Liver (tissue), 10 donors: ENCODE data around the gene ZFP92. TPM values are rescaled to one million over a fixed set of nuclear protein-coding genes. Genes with fewer than 3 reads are reported as not detected.

Experiments
- DNase-seq: peaks from one replicate; pipeline ENCODE4 v3.0.0-alpha.2; 2017; ENCODE audit warnings: low spot score
- H3K27ac ChIP-seq, 2 donors: one replicate each; pipeline ENCODE4 v1.7.0; 2013; ENCODE audit warnings: inconsistent platforms in 2 of 2, low read length in 2 of 2, control low read depth in 1 of 2, low read depth in 1 of 2, mild to moderate bottlenecking in 1 of 2
- H3K27me3 ChIP-seq, 4 donors: one replicate each; pipeline versions ENCODE4 v1.6.1 to v1.7.0; 2013; ENCODE audit warnings: low read length in 3 of 4, inconsistent platforms in 1 of 4, mild to moderate bottlenecking in 1 of 4, moderate library complexity in 1 of 4; ENCODE audit not compliant: control insufficient read depth in 4 of 4, insufficient read depth in 4 of 4
- H3K36me3 ChIP-seq, 4 donors: one replicate each; pipeline versions ENCODE4 v1.6.1 to v1.7.0; 2013; ENCODE audit warnings: low read length in 3 of 4, mild to moderate bottlenecking in 3 of 4, low read depth in 1 of 4, moderate library complexity in 1 of 4; ENCODE audit not compliant: control insufficient read depth in 4 of 4, insufficient read depth in 3 of 4
- H3K4me1 ChIP-seq, 4 donors: one replicate each; pipeline versions ENCODE4 v1.6.1 to v1.7.0; 2013; ENCODE audit warnings: low read length in 3 of 4, mild to moderate bottlenecking in 3 of 4, moderate library complexity in 1 of 4; ENCODE audit not compliant: control insufficient read depth in 4 of 4, insufficient read depth in 4 of 4
- H3K4me3 ChIP-seq, 3 donors: one replicate each; pipeline versions ENCODE4 v1.6.1 to v1.7.0; 2013; ENCODE audit warnings: low read length in 3 of 3, control low read depth in 1 of 3, low read depth in 1 of 3, mild to moderate bottlenecking in 1 of 3
- H3K9ac ChIP-seq, 2 donors: one replicate each; pipeline ENCODE4 v1.7.0; 2013; ENCODE audit warnings: low read length in 2 of 2, mild to moderate bottlenecking in 2 of 2, moderate library complexity in 2 of 2, control low read depth in 1 of 2, low read depth in 1 of 2
- H3K9me3 ChIP-seq, 4 donors: one replicate each; pipeline versions ENCODE4 v1.6.1 to v1.7.0; 2013; ENCODE audit warnings: low read length in 3 of 4; ENCODE audit not compliant: control insufficient read depth in 4 of 4
- EGR1 ChIP-seq, 2 donors: IDR thresholded peaks; 2 replicates each; pipeline ENCODE4 v1.6.1; 2016 to 2018; ENCODE audit warnings: antibody characterized with exemption in 2 of 2, low read depth in 2 of 2
- FOXA2 ChIP-seq: IDR thresholded peaks from 2 replicates; pipeline ENCODE4 v1.6.1; 2016; ENCODE audit warnings: antibody characterized with exemption
- JUND ChIP-seq, 2 donors: IDR thresholded peaks; 2 replicates each; pipeline ENCODE4 v1.6.1; 2016; ENCODE audit warnings: antibody characterized with exemption in 2 of 2
- RAD21 ChIP-seq, 2 donors: IDR thresholded peaks; 2 replicates each; pipeline ENCODE4 v1.6.1; 2016; ENCODE audit warnings: antibody characterized with exemption in 2 of 2, mild to moderate bottlenecking in 2 of 2
- RXRA ChIP-seq, 2 donors: IDR thresholded peaks; 2 replicates each; pipeline ENCODE4 v1.6.1; 2017 to 2018; ENCODE audit warnings: antibody characterized with exemption in 2 of 2, mild to moderate bottlenecking in 1 of 2
- WGBS: extraction: QIAGEN DNeasy Blood & Tissue Kit; methylation state at CpG from one replicate; pipeline ENCODE4 v1.1.7; 2013; 5-methylcytosine and 5-hydroxymethylcytosine counted together
- polyA plus RNA-seq, 2 donors: library from polyadenylated mRNA; stranded (reverse) in 1 of 2; unstranded in 1 of 2; fragments of 200-250 nt in 1 of 2; fragments of >200 nt in 1 of 2; fragmentation: Nextera tagmentation in 1 of 2; extraction: Ambion mirVana in 1 of 2; gene quantifications; one replicate each; pipeline versions ENCODE4 v1.2.1 to v1.2.3, GENCODE V29; 2013 to 2015
- small RNA-seq: library from RNA; depleted of rRNA; stranded (forward); fragments of <200 nt; gene quantifications from one replicate; pipeline ENCODE3, GENCODE V24; 2014
- total RNA-seq, 2 donors: library from RNA; depleted of rRNA; stranded (reverse); fragments of >200 nt; gene quantifications; one replicate each; pipeline ENCODE4 v1.2.3, GENCODE V29; 2014
- TF ChIP-seq, protein P1 (sequence below): IDR thresholded peaks from 2 replicates; pipeline ENCODE4 v1.6.1; 2016; ENCODE audit warnings: antibody characterized with exemption
- TF ChIP-seq, protein P2 (sequence below): fragments of 150-350 bp; IDR thresholded peaks from 2 replicates; pipeline ENCODE4 v1.5.1; 2017; ENCODE audit warnings: improper control_type of control experiment, low read depth, low read length; ENCODE audit not compliant: missing input control
- donor health status: healthy.
- donor health status: healthy.
- donor health status: healthy.
- donor health status: healthy.
- donor health status: healthy.

ZFP92 gene
- total and polyA plus RNA-seq, 4 donors = 0.24 to 1.3 (median 0.44) TPM

DNA sequence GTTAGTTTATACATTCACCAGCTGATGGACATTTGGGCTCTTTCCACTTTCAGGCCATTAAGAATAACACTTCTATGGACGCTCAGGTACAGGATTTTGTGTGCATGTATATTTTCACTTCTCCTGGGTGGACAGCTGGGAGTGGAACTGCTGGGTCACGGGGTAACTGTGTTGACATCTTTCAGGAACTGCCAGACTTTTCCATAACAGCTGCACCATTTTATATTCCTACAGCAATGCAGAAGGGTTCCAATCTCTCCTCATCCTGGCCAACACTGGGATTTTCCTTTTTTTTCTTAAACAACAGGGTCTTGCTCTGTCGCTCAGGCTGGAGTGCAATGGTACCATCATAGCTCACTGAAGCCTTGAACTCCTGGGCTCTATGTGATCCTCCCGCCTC is 47.2 kb downstream of the ZFP92 start:
- TF ChIP-seq JUND (IDR thresholded peaks at IDR 0.05) (no peak), EGR1 (IDR thresholded peaks at IDR 0.05; ENCODE audit: low read depth in 2 of 2) (no peak)
- Histone ChIP-seq H3K27me3 (no peaks in the 10 kb centered on the region), H3K9me3 (no peaks in the 10 kb centered on the region), H3K4me1 (no peaks in the 10 kb centered on the region), H3K4me3 (no peak overlapping the region), H3K9ac (no peak overlapping the region), H3K27ac (no peak overlapping the region), H3K36me3 (peaks cover 0 to 6% (median 3%) of the 10 kb centered on the region in 4 donors)
- WGBS = 93% methylated on average over 4 of the region's 4 CpGs
- DNase-seq = no peak

DNA sequence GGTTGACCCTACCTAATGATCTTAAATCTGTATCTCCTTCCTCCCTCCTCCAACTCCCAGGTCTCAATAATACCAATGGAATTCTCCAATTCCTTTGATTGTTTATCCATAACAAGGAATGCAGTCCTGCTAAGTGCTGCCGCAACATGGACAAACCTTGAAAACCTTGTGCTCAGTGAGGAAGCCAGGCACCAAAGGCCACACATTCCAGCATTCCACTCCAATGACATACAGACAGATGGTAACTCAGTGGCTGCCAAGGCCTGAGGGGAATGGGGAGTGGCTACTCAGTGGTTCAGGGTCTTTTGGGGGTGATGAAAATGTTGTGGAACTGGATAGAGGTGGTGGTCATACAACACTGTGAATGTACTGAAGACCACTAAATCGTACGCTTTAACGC is 48.7 kb downstream of the ZFP92 start:
- H3K9me3 ChIP-seq = no peaks in the 10 kb centered on the region
- 94% methylated on average over 4 of the region's 4 CpGs for WGBS
- H3K9ac ChIP-seq = no peak overlapping the region
- no peak overlapping the region for H3K4me3 ChIP-seq
- H3K27ac ChIP-seq = no peak overlapping the region
- TF ChIP-seq, protein P1, sequence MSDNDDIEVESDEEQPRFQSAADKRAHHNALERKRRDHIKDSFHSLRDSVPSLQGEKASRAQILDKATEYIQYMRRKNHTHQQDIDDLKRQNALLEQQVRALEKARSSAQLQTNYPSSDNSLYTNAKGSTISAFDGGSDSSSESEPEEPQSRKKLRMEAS = no peak
- TF ChIP-seq RXRA (IDR thresholded peaks at IDR 0.05) = no peak
- no peaks in the 10 kb centered on the region for H3K27me3 ChIP-seq
- H3K4me1 ChIP-seq = no peaks in the 10 kb centered on the region
- H3K36me3 ChIP-seq = peaks cover under 1 to 7% (median 5%) of the 10 kb centered on the region in 4 donors
- DNase-seq = no peak

DNA sequence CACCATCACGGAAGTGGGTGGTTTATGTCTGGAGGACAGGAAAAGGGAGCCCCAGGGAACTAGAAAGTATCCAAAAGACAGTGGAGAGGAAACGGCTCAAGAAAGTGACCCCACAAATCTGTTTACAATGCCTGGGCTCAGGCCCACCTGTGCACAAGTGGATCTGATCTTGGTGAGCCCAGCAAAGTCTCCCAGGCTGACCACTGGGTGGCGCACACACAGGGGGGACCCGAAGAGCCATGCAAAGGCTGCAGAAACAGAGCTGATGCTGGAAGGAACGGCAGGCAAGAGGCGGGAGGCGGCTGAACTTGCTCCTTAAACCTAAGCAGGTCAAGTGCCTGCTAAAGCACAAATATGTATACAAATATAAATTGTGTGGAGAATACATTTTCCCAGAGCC is 49.6 kb downstream of the ZFP92 start:
- peaks cover 0 to 6% (median 4%) of the 10 kb centered on the region in 4 donors for H3K36me3 ChIP-seq
- H3K9me3 ChIP-seq = no peaks in the 10 kb centered on the region
- WGBS = 59% methylated on average over 7 of the region's 7 CpGs
- TF ChIP-seq, protein P2, sequence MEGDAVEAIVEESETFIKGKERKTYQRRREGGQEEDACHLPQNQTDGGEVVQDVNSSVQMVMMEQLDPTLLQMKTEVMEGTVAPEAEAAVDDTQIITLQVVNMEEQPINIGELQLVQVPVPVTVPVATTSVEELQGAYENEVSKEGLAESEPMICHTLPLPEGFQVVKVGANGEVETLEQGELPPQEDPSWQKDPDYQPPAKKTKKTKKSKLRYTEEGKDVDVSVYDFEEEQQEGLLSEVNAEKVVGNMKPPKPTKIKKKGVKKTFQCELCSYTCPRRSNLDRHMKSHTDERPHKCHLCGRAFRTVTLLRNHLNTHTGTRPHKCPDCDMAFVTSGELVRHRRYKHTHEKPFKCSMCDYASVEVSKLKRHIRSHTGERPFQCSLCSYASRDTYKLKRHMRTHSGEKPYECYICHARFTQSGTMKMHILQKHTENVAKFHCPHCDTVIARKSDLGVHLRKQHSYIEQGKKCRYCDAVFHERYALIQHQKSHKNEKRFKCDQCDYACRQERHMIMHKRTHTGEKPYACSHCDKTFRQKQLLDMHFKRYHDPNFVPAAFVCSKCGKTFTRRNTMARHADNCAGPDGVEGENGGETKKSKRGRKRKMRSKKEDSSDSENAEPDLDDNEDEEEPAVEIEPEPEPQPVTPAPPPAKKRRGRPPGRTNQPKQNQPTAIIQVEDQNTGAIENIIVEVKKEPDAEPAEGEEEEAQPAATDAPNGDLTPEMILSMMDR = peak; percentile 51
- TF ChIP-seq FOXA2 = no peak
- peak; percentile 53 to 75 for TF ChIP-seq RAD21 (IDR thresholded peaks at IDR 0.05)
- TF ChIP-seq EGR1 (IDR thresholded peaks at IDR 0.05; ENCODE audit: low read depth in 2 of 2) = no peak
- no peak overlapping the region for H3K9ac ChIP-seq
- no peak overlapping the region for H3K4me3 ChIP-seq
- no peak overlapping the region for H3K27ac ChIP-seq
- DNase-seq = peak; percentile 43
- no peaks in the 10 kb centered on the region for H3K27me3 ChIP-seq
- no peaks in the 10 kb centered on the region for H3K4me1 ChIP-seq

Small RNA genes lying within 50 kb of the gene (small RNA-seq; reads per million reads assigned to genes)
- not detected for gene RN7SL667P

Other genes starting within 250 kb of the ZFP92 start
- gene MAGEA1, start 232.2 kb upstream of the ZFP92 start, total RNA-seq = not detected
- not detected for gene MAGEA1, start 232.2 kb upstream of the ZFP92 start, polyA plus RNA-seq
- not detected for gene PNMA6F, start 89.7 kb upstream of the ZFP92 start, total RNA-seq
- not detected for gene PNMA6F, start 89.7 kb upstream of the ZFP92 start, polyA plus RNA-seq
- gene ZNF275, start 77.3 kb upstream of the ZFP92 start, total RNA-seq = 10 to 100 TPM in 1 of 2 donors, 1 to 10 TPM in 1; 9.9 to 13.9 TPM
- 1 to 10 TPM; 6.2 to 7.3 TPM for gene ZNF275, start 77.3 kb upstream of the ZFP92 start, polyA plus RNA-seq
- not detected for gene PNMA6E, start 10.1 kb upstream of the ZFP92 start, total RNA-seq
- not detected for gene PNMA6E, start 10.1 kb upstream of the ZFP92 start, polyA plus RNA-seq
- 1 to 10 TPM; 1.2 to 1.3 TPM for gene TREX2, start 34.6 kb downstream of the ZFP92 start, total RNA-seq
- gene TREX2, start 34.6 kb downstream of the ZFP92 start, polyA plus RNA-seq = under 1 TPM in 1 of 2 donors, not detected in 1; 0.13 TPM
- 1 to 10 TPM; 7.0 to 7.2 TPM for gene HAUS7, start 59.1 kb downstream of the ZFP92 start, total RNA-seq
- 1 to 10 TPM; 8.4 to 8.9 TPM for gene HAUS7, start 59.1 kb downstream of the ZFP92 start, polyA plus RNA-seq
- 10 to 100 TPM; 11.7 to 30.7 TPM for gene BGN, start 83.5 kb downstream of the ZFP92 start, total RNA-seq
- 100 to 1,000 TPM in 1 of 2 donors, 10 to 100 TPM in 1; 58.8 to 131 TPM for gene BGN, start 83.5 kb downstream of the ZFP92 start, polyA plus RNA-seq
- not detected for gene ATP2B3, start 106.2 kb downstream of the ZFP92 start, total RNA-seq
- not detected for gene ATP2B3, start 106.2 kb downstream of the ZFP92 start, polyA plus RNA-seq
- 1 to 10 TPM; 8.9 to 9.7 TPM for gene CCNQ, start 187.7 kb downstream of the ZFP92 start, total RNA-seq
- 10 to 100 TPM in 1 of 2 donors, 1 to 10 TPM in 1; 9.9 to 14.7 TPM for gene CCNQ, start 187.7 kb downstream of the ZFP92 start, polyA plus RNA-seq
- 100 to 1,000 TPM in 1 of 2 donors, 1 to 10 TPM in 1; 1.9 to 164 TPM for gene DUSP9, start 235.7 kb downstream of the ZFP92 start, total RNA-seq
- under 1 TPM; 0.42 to 0.90 TPM for gene DUSP9, start 235.7 kb downstream of the ZFP92 start, polyA plus RNA-seq